SK-N-SH (cell line): ENCODE results near the gene SPACA1. TPM values are rescaled to one million over a fixed set of nuclear protein-coding genes. Genes with fewer than 3 reads are reported as not detected.

Experiments
- CTCF ChIA-PET: fragments of 300-600, 350-600 bp; formaldehyde crosslinking; extraction: SDS; loops from one replicate; lab custom pipeline; 2021; lab: Yijun Ruan, JAX
- POLR2A ChIA-PET: fragments of 350-600 bp; sonication (Branson Sonifier 250); formaldehyde crosslinking; extraction: SDS; loops from one replicate; lab custom pipeline; 2020; ENCODE audit warnings: antibody characterized with exemption, inconsistent platforms; lab: Yijun Ruan, JAX
- DNase-seq: peaks from one replicate; pipeline ENCODE4 v3.0.0; 2012
- H2AFZ ChIP-seq: fragments of 200-600 bp; sonication (generic); 2 replicates; pipeline ENCODE4 v1.8.1; 2016; ENCODE audit warnings: antibody characterized with exemption, mild to moderate bottlenecking, low read depth
- H3F3A ChIP-seq: fragments of 200-600 bp; sonication (generic); replicated peaks from 2 replicates; pipeline ENCODE3; 2016; ENCODE audit warnings: antibody characterized with exemption, mild to moderate bottlenecking; ENCODE audit not compliant: insufficient read depth
- H3K27ac ChIP-seq, 2 experiments: fragments of 200-500 bp in 1 of 2; fragments of 200-600 bp in 1 of 2; sonication (Bioruptor generic) in 1 of 2; sonication (generic), shearing (Covaris generic) in 1 of 2; 2 replicates each; pipeline versions ENCODE4 v1.5.1 to v1.6.1; 2014 to 2016; ENCODE audit warnings: low read depth in 2 of 2, inconsistent platforms in 1 of 2, low read length in 1 of 2, mild to moderate bottlenecking in 1 of 2, mixed read lengths in 1 of 2
- H3K27me3 ChIP-seq: fragments of 200-600 bp; sonication (generic), shearing (Covaris generic); 2 replicates; pipeline ENCODE4 v1.6.1; 2016; ENCODE audit warnings: mixed run types; ENCODE audit not compliant: insufficient read depth
- H3K36me3 ChIP-seq, 2 experiments: fragments of 200-500 bp in 1 of 2; fragments of 200-600 bp in 1 of 2; sonication (Bioruptor generic) in 1 of 2; sonication (generic) in 1 of 2; replicated peaks in 1 of 2; 2 replicates each; pipeline versions ENCODE3 to v1.5.1; 2014 to 2016; ENCODE audit warnings: low read length in 1 of 2, mild to moderate bottlenecking in 1 of 2; ENCODE audit not compliant: insufficient read depth in 2 of 2, control insufficient read depth in 1 of 2
- H3K4me1 ChIP-seq, 2 experiments: fragments of 200-500 bp in 1 of 2; fragments of 200-600 bp in 1 of 2; sonication (Bioruptor generic) in 1 of 2; sonication (generic), shearing (Covaris generic) in 1 of 2; 2 replicates each; pipeline versions ENCODE4 v1.5.1 to v1.6.1; 2014 to 2016; ENCODE audit warnings: low read depth in 1 of 2, low read length in 1 of 2, mixed run types in 1 of 2; ENCODE audit not compliant: insufficient read depth in 2 of 2, control insufficient read depth in 1 of 2
- H3K4me2 ChIP-seq: fragments of 200-600 bp; sonication (generic), shearing (Covaris generic); 2 replicates; pipeline ENCODE4 v1.6.1; 2017; ENCODE audit warnings: mixed run types
- H3K4me3 ChIP-seq, 2 experiments: fragments of 200-500 bp in 1 of 2; fragments of 200-600 bp in 1 of 2; sonication (Bioruptor generic) in 1 of 2; sonication (generic), shearing (Covaris generic) in 1 of 2; 2 replicates each; pipeline versions ENCODE4 v1.5.1 to v1.8.1; 2014 to 2016; ENCODE audit warnings: low read depth in 2 of 2, inconsistent platforms in 1 of 2, low read length in 1 of 2, mild to moderate bottlenecking in 1 of 2, mixed read lengths in 1 of 2, moderate library complexity in 1 of 2
- H3K79me2 ChIP-seq: fragments of 200-600 bp; sonication (generic); 2 replicates; pipeline ENCODE4 v1.8.1; 2017; ENCODE audit warnings: mild to moderate bottlenecking; ENCODE audit not compliant: insufficient read depth
- H3K9ac ChIP-seq: fragments of 200-600 bp; sonication (generic); 2 replicates; pipeline ENCODE4 v1.6.1; 2017; ENCODE audit warnings: mixed run types
- H3K9me2 ChIP-seq: fragments of 200-600 bp; sonication (generic); 2 replicates; pipeline ENCODE4 v1.6.1; 2017; ENCODE audit warnings: mixed run types
- H3K9me3 ChIP-seq: fragments of 200-600 bp; sonication (generic); 2 replicates; pipeline ENCODE4 v1.6.1; 2017; ENCODE audit warnings: mixed run types, mild to moderate bottlenecking, moderate library complexity
- H4K20me1 ChIP-seq: fragments of 200-600 bp; sonication (generic); 2 replicates; pipeline ENCODE4 v1.6.1; 2017; ENCODE audit warnings: mild to moderate bottlenecking, mixed run types; ENCODE audit not compliant: insufficient read depth
- CTCF ChIP-seq: fragments of 200-600 bp; sonication (generic); IDR thresholded peaks from 2 replicates; pipeline ENCODE4 v1.6.1; 2017; ENCODE audit warnings: antibody characterized with exemption, mild to moderate bottlenecking, moderate library complexity
- ELF1 ChIP-seq: IDR thresholded peaks from 2 replicates; pipeline ENCODE4 v1.4.0; 2012
- EP300 ChIP-seq, 2 experiments: IDR thresholded peaks; 2 replicates each; pipeline versions ENCODE4 v1.4.0 to v1.6.1; 2012; ENCODE audit warnings: borderline replicate concordance in 1 of 2, low read depth in 1 of 2, low read length in 1 of 2
- FOSL2 ChIP-seq: IDR thresholded peaks from 2 replicates; pipeline ENCODE4 v1.4.0; 2012; ENCODE audit warnings: low read depth, mild to moderate bottlenecking, moderate library complexity, borderline replicate concordance
- FOXJ3 ChIP-seq: sonication (generic); formaldehyde crosslinking; IDR thresholded peaks from 2 replicates; pipeline ENCODE4 v1.5.1; 2020; ENCODE audit warnings: mild to moderate bottlenecking, missing genetic modification reagents
- FOXM1 ChIP-seq: IDR thresholded peaks from 2 replicates; pipeline ENCODE4 v1.4.0; 2012; ENCODE audit warnings: low read depth, mild to moderate bottlenecking
- GABPA ChIP-seq: IDR thresholded peaks from 2 replicates; pipeline ENCODE4 v1.4.0; 2012; ENCODE audit warnings: low read depth, mild to moderate bottlenecking
- JUND ChIP-seq: IDR thresholded peaks from 2 replicates; pipeline ENCODE4 v1.4.0; 2012
- MEF2A ChIP-seq: IDR thresholded peaks from 2 replicates; pipeline ENCODE4 v1.4.0; 2012; ENCODE audit warnings: low read depth, borderline replicate concordance
- MXI1 ChIP-seq: IDR thresholded peaks from 2 replicates; pipeline ENCODE4 v1.6.1; 2012; ENCODE audit warnings: mild to moderate bottlenecking, low read depth, low read length, improper control_type of control experiment
- NRF1 ChIP-seq: IDR thresholded peaks from 2 replicates; pipeline ENCODE4 v1.6.1; 2012; ENCODE audit warnings: low read depth, mild to moderate bottlenecking, low read length
- PBX3 ChIP-seq: IDR thresholded peaks from 2 replicates; pipeline ENCODE4; 2012
- RAD21 ChIP-seq: IDR thresholded peaks from 2 replicates; pipeline ENCODE4 v1.6.1; 2012; ENCODE audit warnings: mild to moderate bottlenecking, low read length
- RCOR1 ChIP-seq: fragments of 150-350 bp; IDR thresholded peaks from 2 replicates; pipeline ENCODE4 v1.6.1; 2017; ENCODE audit warnings: antibody characterized with exemption, low read length
- RFX5 ChIP-seq: IDR thresholded peaks from 2 replicates; pipeline ENCODE4 v1.6.1; 2012; ENCODE audit warnings: mild to moderate bottlenecking, improper control_type of control experiment, low read length
- RXRA ChIP-seq: IDR thresholded peaks from 2 replicates; pipeline ENCODE4 v1.4.0; 2012; ENCODE audit warnings: low read depth, mild to moderate bottlenecking, borderline replicate concordance
- TCF12 ChIP-seq: IDR thresholded peaks from 2 replicates; pipeline ENCODE4 v1.4.0; 2012
- TEAD4 ChIP-seq: IDR thresholded peaks from 2 replicates; pipeline ENCODE4 v1.4.0; 2012; ENCODE audit warnings: mild to moderate bottlenecking, borderline replicate concordance; ENCODE audit not compliant: insufficient read depth
- YY1 ChIP-seq: IDR thresholded peaks from 2 replicates; pipeline ENCODE4 v1.4.0; 2012; ENCODE audit warnings: low read depth, mild to moderate bottlenecking
- WGBS: methylation state at CpG from one replicate; pipeline ENCODE4 v1.1.6; 2017; ENCODE audit warnings: low lambda C conversion rate; 5-methylcytosine and 5-hydroxymethylcytosine counted together
- polyA plus RNA-seq, 3 experiments: library from polyadenylated mRNA; depleted of rRNA; stranded (reverse); fragments of >200 nt; gene quantifications; 2 replicates each; pipeline ENCODE4 v1.2.3, GENCODE V29; 2012
- TF ChIP-seq, protein P1 (sequence below): IDR thresholded peaks from 2 replicates; pipeline ENCODE4 v1.4.0; 2012; ENCODE audit warnings: low read depth, borderline replicate concordance
- TF ChIP-seq, protein P2 (sequence below): IDR thresholded peaks from 2 replicates; pipeline ENCODE4 v1.4.0; 2012; ENCODE audit warnings: low read depth
- TF ChIP-seq, protein P3 (sequence below): IDR thresholded peaks from 2 replicates; pipeline ENCODE4 v1.4.0; 2012; ENCODE audit warnings: low read depth, borderline replicate concordance
- TF ChIP-seq, protein P4 (sequence below): fragments of 150-350 bp; IDR thresholded peaks from 2 replicates; pipeline ENCODE4 v1.6.1; 2016; ENCODE audit warnings: mild to moderate bottlenecking, low read depth, low read length

Gene SPACA1
- polyA plus RNA-seq, 1 of the 3 experiments (the other 2 are of a cell fraction) = not detected

GRCh38 chr6:88077305-88077704 lies 29.7 kb downstream of the SPACA1 start:
- Histone ChIP-seq H3K36me3 (no peaks in the 10 kb centered on the region), H3F3A (no peaks in the 10 kb centered on the region), H4K20me1 (no peaks in the 10 kb centered on the region), H3K4me1 (peaks cover 0 to 2% of the 10 kb centered on the region in 2 experiments; a peak in 2 of 4 replicates), H3K27me3 (no peaks in the 10 kb centered on the region), H3K27ac (no peak overlapping the region), H3K79me2 (no peaks in the 10 kb centered on the region), H2AFZ (no peak overlapping the region), H3K9ac (no peak overlapping the region), H3K4me2 (no peak overlapping the region), H3K4me3 (no peak overlapping the region), H3K9me2 (no peaks in the 10 kb centered on the region), H3K9me3 (no peaks in the 10 kb centered on the region)
- no peak for DNase-seq
- 18% methylated on average over 3 of the region's 3 CpGs for WGBS
- TF ChIP-seq EP300 (IDR thresholded peaks at IDR 0.05; ENCODE audit: borderline replicate concordance in 1 of 2, low read depth in 1 of 2, low read length in 1 of 2) (no peak), NRF1 (no peak), PBX3 (no peak), FOXM1 (no peak), JUND (no peak), MEF2A (no peak), FOSL2 (no peak), RCOR1 (no peak), GABPA (no peak), YY1 (no peak), RAD21 (no peak), FOXJ3 (CRISPR knock-in tag) (no peak), MXI1 (no peak), RFX5 (no peak)
- TF ChIP-seq, protein P1, sequence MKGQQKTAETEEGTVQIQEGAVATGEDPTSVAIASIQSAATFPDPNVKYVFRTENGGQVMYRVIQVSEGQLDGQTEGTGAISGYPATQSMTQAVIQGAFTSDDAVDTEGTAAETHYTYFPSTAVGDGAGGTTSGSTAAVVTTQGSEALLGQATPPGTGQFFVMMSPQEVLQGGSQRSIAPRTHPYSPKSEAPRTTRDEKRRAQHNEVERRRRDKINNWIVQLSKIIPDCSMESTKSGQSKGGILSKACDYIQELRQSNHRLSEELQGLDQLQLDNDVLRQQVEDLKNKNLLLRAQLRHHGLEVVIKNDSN = no peak
- ChIA-PET POLR2A (no interaction called here), CTCF (no interaction called here)

DNA sequence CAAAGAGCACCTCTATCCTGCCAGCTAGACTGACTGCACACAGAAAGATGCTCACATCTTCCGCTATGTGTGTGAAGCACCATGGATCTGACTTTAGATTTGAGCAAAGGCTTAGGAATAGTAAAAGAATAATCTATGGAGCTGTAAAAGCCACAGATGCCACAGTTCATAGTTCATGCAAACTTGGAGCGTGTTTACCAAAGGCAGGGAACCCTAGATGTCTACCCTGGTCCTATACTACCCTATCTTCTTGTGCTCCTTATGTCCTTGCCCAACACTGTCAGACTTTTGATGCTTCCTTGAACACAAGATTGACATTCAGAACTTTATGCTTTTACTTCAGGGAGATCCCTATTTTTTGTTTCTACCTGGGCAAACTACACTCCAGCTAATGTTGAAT lies 39.2 kb downstream of the SPACA1 start:
- H3K79me2 ChIP-seq = no peaks in the 10 kb centered on the region
- POLR2A ChIA-PET = no interaction called here
- TF ChIP-seq TCF12 = no peak
- no peak for TF ChIP-seq TEAD4
- TF ChIP-seq, protein P2, sequence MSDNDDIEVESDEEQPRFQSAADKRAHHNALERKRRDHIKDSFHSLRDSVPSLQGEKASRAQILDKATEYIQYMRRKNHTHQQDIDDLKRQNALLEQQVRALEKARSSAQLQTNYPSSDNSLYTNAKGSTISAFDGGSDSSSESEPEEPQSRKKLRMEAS = no peak
- TF ChIP-seq FOXJ3 (CRISPR knock-in tag) = no peak
- no peak for TF ChIP-seq ELF1
- TF ChIP-seq RXRA = no peak
- TF ChIP-seq, protein P3, sequence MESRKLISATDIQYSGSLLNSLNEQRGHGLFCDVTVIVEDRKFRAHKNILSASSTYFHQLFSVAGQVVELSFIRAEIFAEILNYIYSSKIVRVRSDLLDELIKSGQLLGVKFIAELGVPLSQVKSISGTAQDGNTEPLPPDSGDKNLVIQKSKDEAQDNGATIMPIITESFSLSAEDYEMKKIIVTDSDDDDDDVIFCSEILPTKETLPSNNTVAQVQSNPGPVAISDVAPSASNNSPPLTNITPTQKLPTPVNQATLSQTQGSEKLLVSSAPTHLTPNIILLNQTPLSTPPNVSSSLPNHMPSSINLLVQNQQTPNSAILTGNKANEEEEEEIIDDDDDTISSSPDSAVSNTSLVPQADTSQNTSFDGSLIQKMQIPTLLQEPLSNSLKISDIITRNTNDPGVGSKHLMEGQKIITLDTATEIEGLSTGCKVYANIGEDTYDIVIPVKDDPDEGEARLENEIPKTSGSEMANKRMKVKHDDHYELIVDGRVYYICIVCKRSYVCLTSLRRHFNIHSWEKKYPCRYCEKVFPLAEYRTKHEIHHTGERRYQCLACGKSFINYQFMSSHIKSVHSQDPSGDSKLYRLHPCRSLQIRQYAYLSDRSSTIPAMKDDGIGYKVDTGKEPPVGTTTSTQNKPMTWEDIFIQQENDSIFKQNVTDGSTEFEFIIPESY = no peak
- no peak for TF ChIP-seq GABPA
- TF ChIP-seq CTCF = no peak
- no peak for TF ChIP-seq MXI1
- TF ChIP-seq, protein P4, sequence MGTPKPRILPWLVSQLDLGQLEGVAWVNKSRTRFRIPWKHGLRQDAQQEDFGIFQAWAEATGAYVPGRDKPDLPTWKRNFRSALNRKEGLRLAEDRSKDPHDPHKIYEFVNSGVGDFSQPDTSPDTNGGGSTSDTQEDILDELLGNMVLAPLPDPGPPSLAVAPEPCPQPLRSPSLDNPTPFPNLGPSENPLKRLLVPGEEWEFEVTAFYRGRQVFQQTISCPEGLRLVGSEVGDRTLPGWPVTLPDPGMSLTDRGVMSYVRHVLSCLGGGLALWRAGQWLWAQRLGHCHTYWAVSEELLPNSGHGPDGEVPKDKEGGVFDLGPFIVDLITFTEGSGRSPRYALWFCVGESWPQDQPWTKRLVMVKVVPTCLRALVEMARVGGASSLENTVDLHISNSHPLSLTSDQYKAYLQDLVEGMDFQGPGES = no peak
- no peak for TF ChIP-seq FOSL2

More for the DNA sequence above, 39.2 kb downstream of the SPACA1 start:
- no peak overlapping the region for H3K27ac ChIP-seq
- no peaks in the 10 kb centered on the region for H3K36me3 ChIP-seq
- CTCF ChIA-PET = no interaction called here
- no peaks in the 10 kb centered on the region for H3K9me3 ChIP-seq
- DNase-seq = no peak
- H3K9ac ChIP-seq = no peak overlapping the region
- H3K4me1 ChIP-seq = no peaks in the 10 kb centered on the region
- no peak overlapping the region for H3K4me2 ChIP-seq
- H3K9me2 ChIP-seq = no peaks in the 10 kb centered on the region
- H3K4me3 ChIP-seq = no peak overlapping the region
- no peaks in the 10 kb centered on the region for H4K20me1 ChIP-seq
- H2AFZ ChIP-seq = no peak overlapping the region
- 46% methylated on average over 2 of the region's 2 CpGs for WGBS
- no peaks in the 10 kb centered on the region for H3K27me3 ChIP-seq
- no peaks in the 10 kb centered on the region for H3F3A ChIP-seq
